Keratinocyte (primary cell): Measurements from ENCODE around the gene LRRC3C.

Experiments used
- EZH2 ChIP-seq: IDR thresholded peaks from one replicate; pipeline ENCODE4 v1.6.1; 2012; ENCODE audit warnings: inconsistent platforms, mild to moderate bottlenecking, low read length, moderate library complexity
- TF ChIP-seq, protein P1 (sequence below), 3 experiments: IDR thresholded peaks in 1 of 3; conservative IDR thresholded peaks in 1 of 3; optimal IDR thresholded peaks in 1 of 3; 2 replicates in 2 of 3; 3 replicates in 1 of 3; pipeline versions ENCODE3 to v1.5.1; 2011; ENCODE audit warnings: low read length in 3 of 3, mild to moderate bottlenecking in 3 of 3, moderate library complexity in 2 of 3, control low read depth in 1 of 3, inconsistent platforms in 1 of 3; ENCODE audit not compliant: insufficient read depth in 2 of 3; ENCODE audit errors: extremely low read depth in 1 of 3

DNA sequence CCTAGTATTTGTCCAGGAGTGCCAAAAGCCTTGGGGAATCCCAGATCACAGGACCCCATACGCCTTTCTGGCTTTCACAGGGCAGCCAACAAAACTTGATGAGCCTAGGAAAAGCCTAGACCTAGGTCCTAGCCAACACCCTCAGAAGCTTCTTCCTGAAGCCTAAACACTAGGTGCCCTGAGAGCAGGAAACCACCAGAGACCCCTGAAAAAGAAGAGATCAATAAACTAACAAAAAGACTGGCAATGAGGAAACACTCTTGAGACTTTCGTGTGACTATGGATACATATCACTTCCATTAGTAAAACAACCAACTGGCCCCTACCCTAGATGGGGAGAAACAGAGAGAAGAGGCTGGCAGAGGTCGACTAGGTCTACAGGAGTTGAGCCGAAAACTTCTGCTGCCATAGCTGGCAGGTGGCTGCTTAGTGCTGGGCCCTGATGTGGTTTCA lies 1.4 kb upstream of the LRRC3C start:
- TF ChIP-seq, protein P1, sequence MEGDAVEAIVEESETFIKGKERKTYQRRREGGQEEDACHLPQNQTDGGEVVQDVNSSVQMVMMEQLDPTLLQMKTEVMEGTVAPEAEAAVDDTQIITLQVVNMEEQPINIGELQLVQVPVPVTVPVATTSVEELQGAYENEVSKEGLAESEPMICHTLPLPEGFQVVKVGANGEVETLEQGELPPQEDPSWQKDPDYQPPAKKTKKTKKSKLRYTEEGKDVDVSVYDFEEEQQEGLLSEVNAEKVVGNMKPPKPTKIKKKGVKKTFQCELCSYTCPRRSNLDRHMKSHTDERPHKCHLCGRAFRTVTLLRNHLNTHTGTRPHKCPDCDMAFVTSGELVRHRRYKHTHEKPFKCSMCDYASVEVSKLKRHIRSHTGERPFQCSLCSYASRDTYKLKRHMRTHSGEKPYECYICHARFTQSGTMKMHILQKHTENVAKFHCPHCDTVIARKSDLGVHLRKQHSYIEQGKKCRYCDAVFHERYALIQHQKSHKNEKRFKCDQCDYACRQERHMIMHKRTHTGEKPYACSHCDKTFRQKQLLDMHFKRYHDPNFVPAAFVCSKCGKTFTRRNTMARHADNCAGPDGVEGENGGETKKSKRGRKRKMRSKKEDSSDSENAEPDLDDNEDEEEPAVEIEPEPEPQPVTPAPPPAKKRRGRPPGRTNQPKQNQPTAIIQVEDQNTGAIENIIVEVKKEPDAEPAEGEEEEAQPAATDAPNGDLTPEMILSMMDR (optimal IDR thresholded peaks at IDR 0.05 in 1 of 3, IDR thresholded peaks at IDR 0.05 in 1 of 3, conservative IDR thresholded peaks at IDR 0.05 in 1 of 3; ENCODE audit: extremely low read depth in 1 of 3, insufficient read depth in 2 of 3, low read length in 3 of 3): no peak
- TF ChIP-seq EZH2: no peak
